Fibroblast of the aortic adventitia (primary cell): ENCODE data around the gene LOXL4. TPM values are rescaled to one million over a fixed set of nuclear protein-coding genes. Genes with fewer than 3 reads are reported as not detected.
A peak's percentile ranks its signal among the peaks of the same experiment; 100 is the strongest.

Experiments used
- DNase-seq: peaks from one replicate; pipeline ENCODE4 v3.0.0-alpha.2; 2010; ENCODE audit warnings: low read depth
- H3K4me3 ChIP-seq: 2 replicates; pipeline ENCODE4 v1.5.1; 2011; ENCODE audit warnings: low read depth, mild to moderate bottlenecking, control low read depth, low read length, moderate library complexity
- total RNA-seq: library from RNA; depleted of rRNA; stranded (reverse); fragments of >200 nt; gene quantifications from 2 replicates; pipeline ENCODE4 v1.2.3, GENCODE V29; 2012; ENCODE audit warnings: low replicate concordance
- TF ChIP-seq, protein P1 (sequence below): IDR thresholded peaks from 2 replicates; pipeline ENCODE4 v1.5.1; 2011; ENCODE audit warnings: mild to moderate bottlenecking, low read length, control low read depth, inconsistent platforms; ENCODE audit not compliant: insufficient read depth

LOXL4 gene
- total RNA-seq, 1 donor: 62.5 TPM

DNA sequence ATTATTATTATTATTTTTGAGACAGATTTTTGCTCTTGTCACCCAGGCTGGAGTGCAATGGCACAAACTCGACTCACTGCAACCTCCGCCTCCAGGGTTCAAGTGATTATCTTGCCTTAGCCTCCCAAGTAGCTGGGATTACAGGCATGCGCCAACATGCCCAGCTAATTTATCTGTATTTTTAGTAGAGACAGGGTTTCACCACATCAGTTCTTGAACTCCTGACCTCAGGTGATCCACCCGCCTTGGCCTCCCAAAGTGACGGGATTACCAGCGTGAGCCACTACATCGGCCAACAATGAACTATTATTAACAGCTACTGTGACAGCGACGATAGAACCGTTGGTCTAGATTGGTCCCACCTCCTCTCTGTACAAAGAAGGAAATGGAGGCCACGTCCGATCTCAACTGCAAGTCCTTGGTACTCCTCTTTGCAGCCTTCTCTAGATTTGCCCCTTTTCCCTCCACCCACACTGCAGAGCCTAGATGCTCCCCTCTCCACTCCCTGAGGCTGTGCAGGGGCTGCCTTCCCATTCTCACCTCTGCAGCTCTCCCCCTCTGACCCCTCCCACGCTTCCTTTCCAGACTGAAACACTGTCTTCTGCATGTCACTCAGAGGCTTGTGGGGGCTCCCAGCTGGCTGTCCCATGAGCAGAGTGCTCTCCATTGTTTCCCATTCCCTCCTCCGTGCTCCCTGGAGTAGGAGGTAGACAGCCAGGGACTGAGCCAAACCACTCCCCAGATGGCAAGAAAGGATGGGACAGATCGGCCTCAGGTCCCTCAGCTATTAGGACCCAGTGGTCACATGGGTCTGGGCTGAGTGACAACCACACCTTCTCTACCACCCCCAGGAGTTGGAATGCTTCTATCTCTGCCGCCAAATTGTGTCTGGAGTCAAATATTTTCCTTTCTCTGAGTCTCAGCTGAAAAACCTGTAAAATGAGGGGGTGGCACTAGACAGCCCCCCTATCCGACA is 2.3 kb downstream of the LOXL4 start:
- no peak overlapping the region for H3K4me3 ChIP-seq
- no peak for DNase-seq
- TF ChIP-seq, protein P1, sequence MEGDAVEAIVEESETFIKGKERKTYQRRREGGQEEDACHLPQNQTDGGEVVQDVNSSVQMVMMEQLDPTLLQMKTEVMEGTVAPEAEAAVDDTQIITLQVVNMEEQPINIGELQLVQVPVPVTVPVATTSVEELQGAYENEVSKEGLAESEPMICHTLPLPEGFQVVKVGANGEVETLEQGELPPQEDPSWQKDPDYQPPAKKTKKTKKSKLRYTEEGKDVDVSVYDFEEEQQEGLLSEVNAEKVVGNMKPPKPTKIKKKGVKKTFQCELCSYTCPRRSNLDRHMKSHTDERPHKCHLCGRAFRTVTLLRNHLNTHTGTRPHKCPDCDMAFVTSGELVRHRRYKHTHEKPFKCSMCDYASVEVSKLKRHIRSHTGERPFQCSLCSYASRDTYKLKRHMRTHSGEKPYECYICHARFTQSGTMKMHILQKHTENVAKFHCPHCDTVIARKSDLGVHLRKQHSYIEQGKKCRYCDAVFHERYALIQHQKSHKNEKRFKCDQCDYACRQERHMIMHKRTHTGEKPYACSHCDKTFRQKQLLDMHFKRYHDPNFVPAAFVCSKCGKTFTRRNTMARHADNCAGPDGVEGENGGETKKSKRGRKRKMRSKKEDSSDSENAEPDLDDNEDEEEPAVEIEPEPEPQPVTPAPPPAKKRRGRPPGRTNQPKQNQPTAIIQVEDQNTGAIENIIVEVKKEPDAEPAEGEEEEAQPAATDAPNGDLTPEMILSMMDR: no peak

DNA sequence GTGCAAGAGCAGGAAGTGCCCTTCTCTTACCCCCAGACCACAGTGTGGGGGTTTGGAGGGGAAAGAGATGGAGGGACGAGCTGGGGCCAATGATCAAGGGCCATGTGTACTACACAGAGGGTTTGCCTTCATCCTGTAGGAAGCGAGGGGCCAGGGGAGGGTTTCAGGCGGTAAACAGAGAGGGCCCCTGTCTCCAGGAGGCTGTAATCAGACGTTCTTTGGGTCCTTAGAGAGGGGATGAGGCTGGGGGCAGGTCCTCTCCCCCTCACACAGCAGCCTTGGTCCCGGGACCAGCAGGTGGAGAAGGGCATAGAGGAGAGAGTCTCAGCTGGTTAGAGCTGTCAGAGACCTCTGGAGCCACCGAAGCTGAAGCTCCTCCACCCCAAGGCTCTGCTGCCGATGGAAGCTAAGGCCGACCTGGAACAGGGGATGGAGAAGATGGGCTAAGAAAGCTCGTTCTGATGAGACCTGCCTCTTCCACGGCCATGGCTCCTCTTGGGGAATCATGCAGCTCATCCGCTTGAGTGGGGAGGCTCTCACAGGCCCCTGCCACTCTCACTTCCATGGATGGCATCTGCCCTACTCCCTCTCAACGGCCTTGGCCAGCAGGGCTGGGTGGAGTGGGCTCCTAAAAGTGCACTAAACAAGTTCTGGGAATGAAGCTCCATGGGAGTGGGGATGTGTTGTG is 3.5 kb downstream of the LOXL4 start:
- H3K4me3 ChIP-seq: no peak overlapping the region
- TF ChIP-seq, protein P1: no peak
- no peak for DNase-seq

DNA sequence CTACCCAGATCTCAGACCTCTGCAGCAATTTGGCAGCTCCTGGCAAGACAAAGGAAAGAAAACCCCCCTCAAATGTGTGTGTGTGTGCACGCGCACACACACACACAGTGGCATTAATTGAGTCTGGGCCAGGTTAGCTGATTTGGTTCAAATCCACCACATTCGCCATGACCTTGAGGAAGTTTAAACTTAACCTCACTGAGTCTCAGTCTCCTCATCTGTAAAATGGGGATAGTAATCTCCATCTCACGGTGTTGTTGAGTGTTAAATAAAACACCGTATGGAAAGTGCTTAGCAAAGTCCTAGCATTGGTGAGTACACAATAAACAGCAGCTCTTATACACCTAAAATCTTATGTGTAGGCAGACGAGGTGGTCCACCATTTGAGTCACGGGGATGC is 4.9 kb downstream of the LOXL4 start:
- no peak overlapping the region for H3K4me3 ChIP-seq
- TF ChIP-seq, protein P1: no peak
- no peak for DNase-seq

DNA sequence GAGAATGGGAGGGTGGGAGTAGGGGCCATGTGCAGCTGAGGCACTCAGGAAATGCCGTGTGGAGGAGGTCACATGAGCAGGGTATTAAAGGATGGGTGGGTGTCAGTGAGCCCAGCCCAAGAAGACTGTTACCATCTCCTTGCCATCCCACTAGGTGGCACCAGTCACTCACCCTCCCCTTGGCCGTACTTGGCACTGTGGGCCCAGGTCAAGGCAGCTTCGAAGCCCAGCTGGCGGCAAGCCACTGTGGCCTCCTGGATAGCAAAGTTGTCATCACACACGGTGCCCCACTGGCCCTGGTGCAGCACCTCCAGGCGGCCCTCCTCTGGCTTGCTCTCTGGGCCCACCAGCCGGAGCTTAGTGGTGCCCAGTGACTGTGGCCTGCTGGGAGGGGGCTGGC is 5.4 kb downstream of the LOXL4 start:
- DNase-seq: peak; percentile 45
- H3K4me3 ChIP-seq: no peak overlapping the region
- TF ChIP-seq, protein P1: peak; percentile 40

DNA sequence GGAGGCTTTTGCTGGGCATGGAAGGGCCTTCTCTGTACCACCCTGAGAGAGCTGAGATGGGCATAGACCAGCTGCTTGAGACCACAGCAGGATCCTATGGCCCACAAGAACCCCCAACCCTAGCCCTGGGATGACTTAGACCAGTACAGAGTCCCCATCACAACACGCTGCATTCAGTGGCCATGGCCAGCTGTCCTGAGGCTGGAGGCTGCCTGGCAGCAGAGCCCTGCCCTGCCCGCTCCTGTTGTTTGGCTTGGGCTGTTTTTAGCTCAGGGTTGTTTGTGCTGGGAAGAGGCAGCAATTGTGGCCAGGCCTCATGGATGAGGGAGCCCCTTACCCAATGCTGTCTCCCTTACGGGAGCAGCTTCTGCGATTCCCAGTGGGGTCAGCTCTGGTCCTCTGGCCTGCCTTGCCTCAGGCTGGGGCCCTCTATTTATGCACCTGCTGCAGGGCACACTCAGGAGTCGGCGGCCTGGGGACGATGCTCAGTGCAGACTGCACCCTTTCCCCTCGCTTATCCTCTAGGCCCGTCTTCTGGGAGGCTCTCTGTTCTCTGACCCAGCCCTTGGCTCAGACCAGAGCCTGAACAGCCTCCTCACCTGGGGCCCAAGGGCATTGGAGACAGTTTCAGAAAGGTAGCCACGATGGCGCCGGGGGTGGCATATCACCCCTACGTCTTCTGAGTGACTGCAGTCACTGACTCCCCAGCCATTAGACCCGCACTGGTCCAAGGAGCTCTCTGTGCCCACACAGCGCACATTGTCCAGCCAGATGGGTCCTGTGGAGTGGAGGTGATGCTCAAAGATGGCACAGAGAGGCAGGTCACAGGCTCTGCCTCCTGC is 6.3 kb downstream of the LOXL4 start:
- no peak for DNase-seq
- TF ChIP-seq, protein P1: no peak
- no peak overlapping the region for H3K4me3 ChIP-seq

DNA sequence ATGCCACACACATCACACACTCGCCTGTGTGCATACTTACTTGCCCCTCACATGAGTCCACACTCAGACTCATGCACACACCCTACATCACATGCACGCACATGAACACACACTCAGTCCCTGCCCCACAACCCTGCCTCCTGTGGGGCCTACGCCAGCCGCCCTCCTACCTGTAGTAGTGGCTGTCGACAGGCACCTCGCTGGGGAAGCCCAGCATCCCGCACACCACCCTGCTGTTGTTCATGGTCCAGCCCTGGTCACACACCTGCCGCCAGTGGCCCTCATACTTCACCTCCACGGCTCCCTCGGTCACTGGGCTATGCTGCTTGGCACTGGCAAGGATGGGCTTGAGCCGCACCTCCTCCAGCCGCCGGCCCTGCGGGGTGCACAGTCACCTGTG is 7.2 kb downstream of the LOXL4 start:
- TF ChIP-seq, protein P1: no peak
- no peak overlapping the region for H3K4me3 ChIP-seq
- no peak for DNase-seq
